Peyer's patch (tissue), 4 donors: ENCODE results near the gene TSR2.

ENCODE experiments used
- POLR2A ChIP-seq, 2 donors: fragments of 450-650 bp; IDR thresholded peaks; one replicate each; pipeline ENCODE4 v1.5.1; 2017; ENCODE audit warnings: antibody characterized with exemption in 2 of 2, mild to moderate bottlenecking in 2 of 2, moderate library complexity in 2 of 2
- TF ChIP-seq, protein P1 (sequence below), 6 experiments: fragments of 450-650 bp in 4 of 6; fragments of 200-600 bp in 2 of 6; sonication (generic) in 1 of 6; IDR thresholded peaks; one replicate each; pipeline ENCODE4 v1.5.1; 2017 to 2019; ENCODE audit warnings: antibody characterized with exemption in 6 of 6, mild to moderate bottlenecking in 3 of 6, moderate library complexity in 1 of 6

GRCh38 chrX:54482839-54483593 is 42.8 kb downstream of the TSR2 start:
- TF ChIP-seq, protein P1, sequence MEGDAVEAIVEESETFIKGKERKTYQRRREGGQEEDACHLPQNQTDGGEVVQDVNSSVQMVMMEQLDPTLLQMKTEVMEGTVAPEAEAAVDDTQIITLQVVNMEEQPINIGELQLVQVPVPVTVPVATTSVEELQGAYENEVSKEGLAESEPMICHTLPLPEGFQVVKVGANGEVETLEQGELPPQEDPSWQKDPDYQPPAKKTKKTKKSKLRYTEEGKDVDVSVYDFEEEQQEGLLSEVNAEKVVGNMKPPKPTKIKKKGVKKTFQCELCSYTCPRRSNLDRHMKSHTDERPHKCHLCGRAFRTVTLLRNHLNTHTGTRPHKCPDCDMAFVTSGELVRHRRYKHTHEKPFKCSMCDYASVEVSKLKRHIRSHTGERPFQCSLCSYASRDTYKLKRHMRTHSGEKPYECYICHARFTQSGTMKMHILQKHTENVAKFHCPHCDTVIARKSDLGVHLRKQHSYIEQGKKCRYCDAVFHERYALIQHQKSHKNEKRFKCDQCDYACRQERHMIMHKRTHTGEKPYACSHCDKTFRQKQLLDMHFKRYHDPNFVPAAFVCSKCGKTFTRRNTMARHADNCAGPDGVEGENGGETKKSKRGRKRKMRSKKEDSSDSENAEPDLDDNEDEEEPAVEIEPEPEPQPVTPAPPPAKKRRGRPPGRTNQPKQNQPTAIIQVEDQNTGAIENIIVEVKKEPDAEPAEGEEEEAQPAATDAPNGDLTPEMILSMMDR (IDR thresholded peaks at IDR 0.05): no peak
- no peak for TF ChIP-seq POLR2A (IDR thresholded peaks at IDR 0.05)
